Inflammatory macrophage (primary cell): ENCODE results near the gene CCSAP.
"Not testable (repeated sequence)": the region's sequence is repeated elsewhere in the genome, so short reads cannot be mapped to it uniquely, and the experiment has no call there.

Experiments
- DNase-seq, 2 donors: peaks; one replicate each; pipeline ENCODE4 v3.0.0-alpha.2; 2020 to 2022

CCSAP gene

GRCh38 chr1:229364207-229365065 is 21.6 kb upstream of the CCSAP start:
- no peak for DNase-seq

- DNase-seq: no peak
These were observed 20.9 kb upstream of the CCSAP start for GRCh38 chr1:229363723-229364122.

DNA sequence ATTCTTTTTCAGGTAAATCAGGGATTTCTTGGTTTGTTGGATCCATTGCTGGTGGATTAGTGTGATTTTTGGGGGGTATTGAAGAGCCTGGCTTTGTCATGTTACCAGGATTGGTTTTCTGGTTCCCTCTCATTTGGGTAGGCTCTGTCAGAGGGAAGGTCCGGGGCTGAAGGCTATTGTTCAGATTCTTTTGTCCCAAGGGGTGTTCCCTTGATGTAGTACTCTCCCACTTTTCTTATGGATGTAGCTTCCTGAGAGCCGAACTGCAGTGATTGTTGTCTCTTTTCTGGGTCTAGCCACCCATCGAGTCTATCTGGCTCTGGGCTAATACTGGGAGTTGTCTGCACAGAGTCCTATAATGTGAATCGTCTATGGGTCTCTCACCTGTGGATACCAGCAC is 17.6 kb upstream of the CCSAP start:
- no peak for DNase-seq

- DNase-seq: no peak
These were observed 12.8 kb upstream of the CCSAP start for GRCh38 chr1:229355661-229356060.

- DNase-seq: no peak
These were observed 11.4 kb upstream of the CCSAP start for GRCh38 chr1:229354226-229354625.

- DNase-seq: no peak
These were observed 10.1 kb upstream of the CCSAP start for GRCh38 chr1:229352975-229353374.

GRCh38 chr1:229349463-229350385 is 6.9 kb upstream of the CCSAP start:
- no peak for DNase-seq

GRCh38 chr1:229347528-229347927 is 4.7 kb upstream of the CCSAP start:
- peak; percentile 83 to 89 for DNase-seq

DNA sequence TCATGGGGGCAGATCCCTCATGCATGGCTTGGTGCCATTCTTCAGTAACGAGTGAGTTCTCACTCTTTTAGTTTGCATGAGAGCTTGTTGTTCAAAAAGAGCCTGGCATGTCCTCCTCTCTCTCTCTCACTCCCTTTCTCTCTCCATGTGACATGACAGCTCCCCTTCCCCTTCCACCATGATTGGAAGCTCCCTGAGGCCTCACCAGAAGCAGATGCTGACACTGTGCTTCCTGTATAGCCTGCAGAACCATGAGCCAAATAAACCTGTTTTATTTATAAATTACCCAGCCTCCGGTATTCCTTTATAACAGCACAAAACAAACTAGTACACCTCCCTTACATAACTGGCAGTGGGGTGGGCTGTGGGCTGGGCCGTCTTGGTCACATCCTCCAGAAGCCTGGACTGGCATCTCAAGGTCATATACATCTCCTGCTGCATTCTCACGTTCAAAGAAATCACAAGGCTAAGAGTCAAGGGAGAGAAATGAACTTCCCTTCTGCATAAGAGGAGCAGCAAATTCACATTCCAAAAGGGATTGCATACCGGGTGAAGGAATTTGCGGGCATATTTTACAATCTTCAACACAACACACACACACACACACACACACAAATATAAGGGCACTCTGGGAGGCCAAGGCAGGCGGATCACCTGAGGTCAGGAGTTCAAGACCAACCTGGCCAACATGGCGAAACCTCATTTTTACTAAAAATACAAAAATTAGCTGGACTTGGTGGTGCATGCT is 2.3 kb upstream of the CCSAP start:
- DNase-seq: no peak

- peak; percentile 25 to 61 for DNase-seq
These were observed 1.3 kb upstream of the CCSAP start for GRCh38 chr1:229344139-229344538.

DNA sequence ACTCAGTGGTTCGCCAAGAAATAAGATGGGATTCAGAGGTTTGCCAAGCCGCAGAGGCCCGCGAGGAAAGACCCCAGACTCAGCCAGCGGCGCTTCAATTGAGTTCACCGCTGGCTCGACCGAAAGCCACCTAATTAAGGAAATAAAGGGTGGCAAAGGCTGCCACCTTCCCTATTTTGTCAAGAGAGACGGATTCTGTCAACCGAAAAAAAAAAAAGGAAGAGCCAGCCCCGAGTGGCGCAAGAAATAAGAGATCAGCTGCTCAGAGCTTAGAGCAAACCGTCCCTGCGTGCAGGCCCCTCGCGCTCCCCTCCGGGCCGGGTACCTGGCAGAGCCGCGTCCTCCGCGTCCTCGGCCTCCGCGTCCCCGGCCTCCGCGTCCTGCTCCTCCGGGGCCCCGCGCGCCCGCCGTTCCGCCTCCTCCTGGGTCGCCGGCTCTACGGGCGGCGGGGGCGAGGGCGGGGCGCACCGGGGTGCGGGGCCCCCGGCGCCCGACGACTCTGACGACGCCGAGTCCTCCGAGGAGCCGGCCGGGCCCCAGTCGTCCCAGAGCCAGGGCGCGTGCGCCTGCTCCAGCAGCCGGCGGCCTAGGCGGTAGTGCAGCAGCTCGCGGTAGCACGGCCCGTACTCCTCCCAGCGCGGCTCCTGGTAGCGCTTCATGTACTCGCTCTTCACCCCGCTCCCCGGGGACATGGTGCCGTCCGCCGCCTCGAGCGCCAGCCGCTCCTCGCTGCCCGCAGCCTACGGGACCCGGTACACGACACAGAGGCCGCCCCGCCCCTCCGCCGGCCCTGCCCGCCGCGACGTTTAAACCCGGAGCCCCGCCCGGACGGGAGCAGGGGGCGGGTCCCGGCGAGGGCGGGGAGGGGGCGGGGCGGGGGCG is 832 bp downstream of the CCSAP start:
- DNase-seq: peak; percentile 85 to 86

- no peak for DNase-seq
These were observed 2.4 kb downstream of the CCSAP start for GRCh38 chr1:229340496-229340895.

GRCh38 chr1:229339520-229339919 is 3.3 kb downstream of the CCSAP start:
- DNase-seq: no peak

DNA sequence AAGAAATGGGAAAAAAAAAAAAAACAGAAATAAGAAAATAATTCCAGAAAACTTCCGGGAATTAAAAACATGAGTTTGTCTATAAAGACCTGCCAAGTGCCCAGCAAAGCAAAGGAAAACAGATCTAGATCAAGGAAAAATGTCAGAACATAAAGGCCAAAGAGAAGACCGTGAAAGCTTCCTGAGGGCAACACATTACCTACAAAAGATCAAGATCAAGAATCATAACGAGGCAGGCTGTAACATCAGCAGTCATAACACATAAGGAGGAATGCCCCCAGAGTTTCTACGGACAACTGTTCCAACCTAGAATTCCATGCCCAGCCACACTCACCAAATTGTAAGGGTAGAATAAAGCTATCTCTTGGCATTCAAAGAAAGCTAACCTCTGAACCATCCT is 3.8 kb downstream of the CCSAP start:
- no peak for DNase-seq

DNA sequence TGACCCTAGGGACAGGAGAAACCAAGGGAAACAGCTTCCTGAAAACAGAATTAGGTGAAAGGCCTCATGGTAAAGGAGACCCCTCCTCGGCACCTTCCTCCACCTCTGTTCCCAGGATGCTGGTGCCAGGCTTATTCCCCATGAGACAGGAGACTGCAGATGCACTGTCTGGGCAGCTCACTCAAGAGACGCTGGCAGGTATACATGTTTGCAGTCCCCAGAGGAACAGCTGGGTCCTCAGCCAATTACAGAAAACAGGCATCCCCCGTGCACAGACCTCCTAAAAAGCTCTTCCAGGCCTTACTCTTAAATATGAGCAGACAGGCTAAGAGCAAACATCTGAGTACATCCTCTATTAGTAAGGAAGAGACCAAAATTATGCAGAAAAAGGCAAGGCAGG is 6.5 kb downstream of the CCSAP start:
- no peak for DNase-seq

- DNase-seq: no peak
These were observed 8.1 kb downstream of the CCSAP start for GRCh38 chr1:229334716-229335115.

DNA sequence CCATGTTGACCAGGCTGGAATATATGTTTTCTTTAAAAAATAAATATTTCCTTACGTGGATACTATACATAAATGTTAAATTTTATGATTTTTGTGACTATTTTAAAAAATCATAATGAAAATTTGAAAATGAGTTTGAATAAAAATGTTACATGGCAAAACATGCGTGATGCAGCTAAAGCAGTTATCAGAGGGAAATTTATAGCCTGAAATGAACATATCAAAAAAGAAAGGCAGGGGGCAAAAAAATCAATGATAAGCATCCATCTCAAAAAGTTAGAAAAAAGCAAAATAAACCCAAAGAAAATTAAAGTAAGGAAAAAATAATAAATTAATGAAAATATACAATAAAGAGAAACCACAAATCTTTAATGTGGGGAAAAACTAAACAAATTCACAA is 8.6 kb downstream of the CCSAP start:
- no peak for DNase-seq

DNA sequence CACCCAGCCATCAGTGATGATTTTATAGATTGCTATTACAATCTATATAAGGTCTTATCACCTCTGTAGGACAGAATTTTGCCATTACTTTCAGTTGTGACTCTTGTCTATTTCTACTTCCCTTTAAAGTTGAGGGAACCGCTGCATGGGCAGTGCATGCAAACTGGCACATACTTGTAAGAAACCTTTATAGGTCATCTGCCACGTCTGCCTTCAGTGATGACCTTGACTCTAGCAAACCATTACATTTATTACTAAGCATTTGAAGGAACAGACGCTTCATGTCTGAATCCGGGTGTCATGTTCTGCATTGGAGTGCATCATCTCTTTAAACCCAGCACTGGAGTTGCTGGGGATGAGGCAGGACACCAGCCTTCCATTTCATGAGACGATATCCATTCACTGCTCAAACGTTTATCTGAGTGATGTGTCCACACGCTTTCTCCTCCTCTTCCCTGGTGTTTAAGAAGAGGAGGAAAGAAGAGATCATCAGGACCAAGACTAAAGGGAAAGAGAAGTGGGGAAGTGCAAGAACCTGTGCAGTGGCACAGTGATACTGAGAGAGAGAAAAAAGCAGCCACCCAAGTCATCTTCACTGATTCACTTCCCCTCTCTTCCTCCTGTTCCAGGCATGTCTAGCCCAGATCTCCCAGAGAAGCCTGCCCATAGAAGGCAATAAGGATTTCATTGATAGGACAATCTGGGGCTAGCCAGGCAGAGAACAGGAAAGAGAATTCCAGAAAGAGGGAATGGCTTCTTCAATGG is 14.1 kb downstream of the CCSAP start:
- no peak for DNase-seq

DNA sequence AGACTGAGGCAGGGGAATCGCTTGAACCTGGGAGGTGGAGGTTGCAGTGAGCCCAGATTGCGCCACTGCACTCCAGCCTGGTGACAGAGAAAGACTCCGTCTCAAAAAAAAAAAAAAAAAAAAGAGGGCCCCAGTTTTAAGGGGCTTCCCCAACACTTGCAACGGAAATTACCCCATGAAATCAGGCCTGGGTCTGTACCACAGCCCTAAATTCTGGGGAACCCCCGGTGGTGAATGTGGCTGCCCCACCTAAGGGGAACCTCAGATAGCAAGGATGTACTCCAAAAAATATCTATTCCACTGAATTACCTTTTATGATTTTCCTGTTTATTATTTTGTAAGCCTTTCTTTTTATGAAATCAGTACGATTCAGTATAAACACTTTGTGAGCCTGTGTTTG is 15.1 kb downstream of the CCSAP start:
- DNase-seq: not testable (repeated sequence)

GRCh38 chr1:229326601-229327000 is 16.2 kb downstream of the CCSAP start:
- DNase-seq: no peak

DNA sequence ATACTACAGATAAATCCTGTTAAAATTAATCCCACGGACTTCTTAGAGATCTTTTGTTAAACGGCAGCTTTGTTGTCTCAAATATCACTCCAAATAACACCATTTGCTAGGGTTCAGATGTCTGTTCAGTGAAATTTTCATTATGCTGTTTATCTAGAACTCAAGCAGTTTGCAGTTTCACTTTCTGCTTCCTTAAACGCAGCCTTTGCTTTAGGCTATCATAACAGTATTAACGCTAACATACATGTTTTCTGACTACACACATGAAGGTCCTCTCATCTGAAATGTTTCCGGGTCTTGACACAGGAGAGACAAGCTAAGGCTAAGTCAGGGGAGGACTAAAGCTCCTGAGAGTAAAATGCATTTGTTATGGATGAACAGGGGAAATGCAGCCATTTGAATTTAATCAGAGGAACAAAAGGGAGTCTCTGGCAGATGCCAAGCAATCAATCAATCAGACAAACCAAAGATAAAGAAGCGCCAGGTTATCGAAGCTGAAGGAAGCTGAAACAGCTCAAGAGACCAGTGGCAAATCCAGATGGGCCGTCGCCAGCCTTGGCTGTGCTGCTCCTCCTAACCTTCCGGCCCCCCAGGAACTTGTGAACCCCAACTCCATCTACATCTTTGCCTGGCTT is 16.9 kb downstream of the CCSAP start:
- DNase-seq: no peak
